Measurements from ENCODE around the gene ZSCAN25.
"Not testable (repeated sequence)": the region's sequence is repeated elsewhere in the genome, so short reads cannot be mapped to it uniquely, and the experiment has no call there.

Gene ZSCAN25

DNA sequence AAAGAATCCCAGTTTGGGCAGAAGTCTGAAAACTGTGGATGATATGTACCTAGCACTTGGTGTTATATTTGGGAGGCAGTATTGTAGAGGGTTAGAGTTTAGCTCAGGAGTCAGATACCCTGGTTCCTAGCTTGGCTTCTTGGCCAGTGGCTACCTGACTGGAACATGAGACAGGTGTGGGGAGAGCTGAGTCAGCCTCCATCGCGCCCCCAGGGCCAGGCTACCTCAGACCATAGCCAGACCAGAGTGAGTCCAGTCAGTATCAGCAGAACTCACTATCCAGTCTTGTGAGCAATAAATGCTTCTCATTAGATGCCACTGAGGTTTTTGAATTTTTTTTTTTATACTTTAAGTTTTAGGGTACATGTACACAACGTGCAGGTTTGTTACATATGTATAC lies 37.0 kb downstream of the ZSCAN25 start:
- FAIRE-seq (no peak), DNase-seq (ENCODE audit: insufficient read length) (no peak)
- no peak for TF ChIP-seq POLR2AphosphoS5 (IDR thresholded peaks at IDR 0.05; ENCODE audit: low read depth, low read length)

- FAIRE-seq, result not testable (repeated sequence)
These were observed 37.9 kb downstream of the ZSCAN25 start for GRCh38 chr7:99654626-99655025.

DNA sequence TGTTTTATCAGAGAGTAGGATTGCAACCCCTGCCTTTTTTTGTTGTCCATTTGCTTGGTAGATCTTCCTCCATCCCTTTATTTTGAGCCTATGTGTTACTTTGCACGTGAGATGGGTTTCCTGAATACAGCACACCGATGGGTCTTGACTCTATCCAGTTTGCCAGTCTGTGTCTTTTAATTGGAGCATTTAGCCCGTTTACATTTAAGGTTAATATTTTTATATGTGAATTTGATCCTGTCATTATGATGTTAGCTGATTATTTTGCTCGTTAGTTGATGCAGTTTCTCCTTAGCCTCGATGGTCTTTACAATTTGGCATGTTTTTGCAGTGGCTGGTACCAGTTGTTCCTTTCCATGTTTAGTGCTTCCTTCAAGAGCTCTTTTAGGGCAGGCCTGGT lies 41.1 kb downstream of the ZSCAN25 start:
- FAIRE-seq; DNase-seq (ENCODE audit: insufficient read length): not testable (repeated sequence)

More at GRCh38 chr7:99654626-99655025, 37.9 kb downstream of the ZSCAN25 start:
- not testable (repeated sequence) for DNase-seq (ENCODE audit: insufficient read length)

- FAIRE-seq, result no peak
- DNase-seq (ENCODE audit: insufficient read length), result no peak
- TF ChIP-seq POLR2AphosphoS5 (IDR thresholded peaks at IDR 0.05; ENCODE audit: low read depth, low read length) (no peak), TAF1 (IDR thresholded peaks at IDR 0.05; ENCODE audit: borderline replicate concordance, low read depth, low read length) (no peak), POLR2A (IDR thresholded peaks at IDR 0.05; ENCODE audit: low read depth, low read length) (no peak)
These were observed 48.7 kb downstream of the ZSCAN25 start for GRCh38 chr7:99665312-99666012.

DNA sequence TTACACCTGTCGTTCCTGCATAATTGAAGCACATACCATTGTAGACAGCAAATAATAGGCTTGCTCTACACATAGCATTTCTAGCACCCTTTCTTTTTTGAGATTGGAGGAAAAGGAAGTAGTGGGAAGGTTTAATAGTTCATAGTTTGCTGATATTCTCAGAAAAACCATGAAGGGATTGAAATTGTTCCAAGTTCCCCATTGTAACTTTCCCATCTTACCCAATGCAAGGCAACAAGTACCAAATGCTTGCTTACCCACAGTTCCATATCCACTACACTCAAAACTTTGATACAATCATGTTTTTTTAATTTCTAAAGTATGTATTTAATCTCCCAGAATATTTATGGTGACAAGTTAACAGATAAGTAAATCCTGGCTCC lies 49.3 kb downstream of the ZSCAN25 start:
- TF ChIP-seq TAF1 (IDR thresholded peaks at IDR 0.05; ENCODE audit: borderline replicate concordance, low read depth, low read length) (no peak), POLR2AphosphoS5 (IDR thresholded peaks at IDR 0.05; ENCODE audit: low read depth, low read length) (no peak), POLR2A (IDR thresholded peaks at IDR 0.05; ENCODE audit: low read depth, low read length) (no peak)
- DNase-seq (ENCODE audit: insufficient read length) (no peak), FAIRE-seq (no peak)

GRCh38 chr7:99667179-99667578 lies 50.4 kb downstream of the ZSCAN25 start:
- no peak for FAIRE-seq
- no peak for TF ChIP-seq TAF1 (IDR thresholded peaks at IDR 0.05; ENCODE audit: borderline replicate concordance, low read depth, low read length)
- TF ChIP-seq POLR2AphosphoS5 (IDR thresholded peaks at IDR 0.05; ENCODE audit: low read depth, low read length), result no peak
- TF ChIP-seq POLR2A (IDR thresholded peaks at IDR 0.05; ENCODE audit: low read depth, low read length), result no peak
- no peak for DNase-seq (ENCODE audit: insufficient read length)

- no peak for DNase-seq (ENCODE audit: insufficient read length)
- no peak for FAIRE-seq
- TF ChIP-seq POLR2AphosphoS5 (IDR thresholded peaks at IDR 0.05; ENCODE audit: low read depth, low read length) (no peak), TAF1 (IDR thresholded peaks at IDR 0.05; ENCODE audit: borderline replicate concordance, low read depth, low read length) (no peak), POLR2A (IDR thresholded peaks at IDR 0.05; ENCODE audit: low read depth, low read length) (no peak)
These were observed 51.8 kb downstream of the ZSCAN25 start for GRCh38 chr7:99668541-99668940.

DNA sequence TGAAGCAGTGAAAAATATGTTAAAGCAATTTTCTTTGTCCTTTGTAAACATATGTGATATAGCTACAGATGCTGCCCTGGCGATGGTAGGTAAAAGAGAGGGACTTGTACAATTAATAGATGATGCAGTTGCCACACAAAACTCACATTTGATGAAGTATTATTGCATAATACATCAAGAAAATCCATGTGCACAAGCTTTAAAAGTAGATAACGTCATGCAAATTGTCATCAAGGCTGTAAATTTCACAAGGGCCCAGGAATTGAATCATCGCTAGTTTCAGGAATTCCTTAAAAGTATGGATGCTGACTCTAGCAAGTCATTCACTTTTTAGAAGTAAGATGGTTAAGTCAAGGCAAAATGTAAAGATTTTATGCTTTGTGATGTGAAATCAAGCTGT lies 53.0 kb downstream of the ZSCAN25 start:
- TF ChIP-seq POLR2AphosphoS5 (IDR thresholded peaks at IDR 0.05; ENCODE audit: low read depth, low read length), result no peak
- TF ChIP-seq POLR2A (IDR thresholded peaks at IDR 0.05; ENCODE audit: low read depth, low read length), result no peak
- TF ChIP-seq TAF1 (IDR thresholded peaks at IDR 0.05; ENCODE audit: borderline replicate concordance, low read depth, low read length), result no peak
- FAIRE-seq (no peak), DNase-seq (ENCODE audit: insufficient read length) (no peak)

GRCh38 chr7:99672573-99672972 lies 55.8 kb downstream of the ZSCAN25 start:
- FAIRE-seq (no peak), DNase-seq (ENCODE audit: insufficient read length) (no peak)
- TF ChIP-seq TAF1 (IDR thresholded peaks at IDR 0.05; ENCODE audit: borderline replicate concordance, low read depth, low read length) (no peak), POLR2AphosphoS5 (IDR thresholded peaks at IDR 0.05; ENCODE audit: low read depth, low read length) (no peak), POLR2A (IDR thresholded peaks at IDR 0.05; ENCODE audit: low read depth, low read length) (no peak)

DNA sequence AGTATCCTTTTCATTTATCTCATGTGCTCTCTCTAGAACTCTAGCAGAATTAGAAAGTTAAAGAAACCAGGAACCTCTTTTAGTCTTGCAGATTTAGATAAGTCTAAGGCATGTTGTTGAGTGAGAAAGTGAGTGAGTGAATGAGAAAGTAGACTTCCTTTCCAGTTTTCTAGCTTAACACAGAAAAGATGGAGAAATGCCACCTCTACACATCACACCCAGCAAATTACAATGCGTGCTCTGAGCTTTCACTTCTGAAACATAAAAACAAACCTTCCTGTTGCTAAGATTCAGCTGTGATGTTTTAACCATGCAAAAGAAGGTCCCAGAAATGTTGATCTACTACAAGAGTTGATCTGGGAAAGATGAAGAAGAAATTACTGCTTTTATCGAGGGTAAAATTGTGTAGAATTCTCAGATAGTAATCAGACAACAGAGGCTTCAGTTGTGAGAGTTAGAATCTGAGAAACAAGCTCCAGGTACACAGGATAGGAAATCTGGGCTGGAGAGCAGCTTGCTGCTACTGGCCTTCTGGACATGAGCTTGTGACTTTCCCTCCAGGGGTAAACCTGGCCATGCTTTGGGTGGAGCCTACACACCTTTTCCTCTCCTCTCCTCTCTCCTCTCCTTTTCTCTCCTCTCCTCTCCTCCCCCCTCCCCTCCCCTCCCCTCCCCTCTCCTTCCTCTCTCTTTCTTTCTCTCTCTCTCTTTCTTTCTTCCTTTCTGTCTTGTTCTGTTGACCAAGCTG lies 58.4 kb downstream of the ZSCAN25 start:
- DNase-seq (ENCODE audit: insufficient read length) (no peak), FAIRE-seq (no peak)
- TF ChIP-seq POLR2AphosphoS5 (IDR thresholded peaks at IDR 0.05; ENCODE audit: low read depth, low read length) (no peak), POLR2A (IDR thresholded peaks at IDR 0.05; ENCODE audit: low read depth, low read length) (no peak), TAF1 (IDR thresholded peaks at IDR 0.05; ENCODE audit: borderline replicate concordance, low read depth, low read length) (no peak)

GRCh38 chr7:99677013-99677647 lies 60.4 kb downstream of the ZSCAN25 start:
- FAIRE-seq (no peak), DNase-seq (ENCODE audit: insufficient read length) (no peak)
- TF ChIP-seq POLR2A (IDR thresholded peaks at IDR 0.05; ENCODE audit: low read depth, low read length) (no peak), POLR2AphosphoS5 (IDR thresholded peaks at IDR 0.05; ENCODE audit: low read depth, low read length) (no peak), TAF1 (IDR thresholded peaks at IDR 0.05; ENCODE audit: borderline replicate concordance, low read depth, low read length) (no peak)

DNA sequence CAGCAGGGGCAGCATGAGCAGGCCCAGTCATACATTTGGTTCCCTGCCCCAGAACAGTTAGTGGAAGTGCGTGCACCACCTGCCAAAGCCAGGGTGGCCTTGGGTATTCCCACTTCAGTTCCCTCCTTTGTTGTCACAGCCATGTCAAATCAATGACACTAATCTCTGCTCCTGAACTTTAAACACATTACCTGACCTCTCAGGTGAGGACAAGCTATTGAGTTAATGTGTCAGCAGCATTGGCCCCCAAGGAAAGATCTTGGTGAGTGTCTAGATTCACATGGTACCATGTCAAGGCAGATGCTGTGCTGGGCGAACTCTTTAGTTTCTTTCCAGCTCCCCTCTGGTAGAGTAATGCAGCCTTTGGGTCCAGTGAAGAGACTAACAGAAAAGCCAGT lies 60.9 kb downstream of the ZSCAN25 start:
- TF ChIP-seq POLR2AphosphoS5 (IDR thresholded peaks at IDR 0.05; ENCODE audit: low read depth, low read length) (no peak), TAF1 (IDR thresholded peaks at IDR 0.05; ENCODE audit: borderline replicate concordance, low read depth, low read length) (no peak), POLR2A (IDR thresholded peaks at IDR 0.05; ENCODE audit: low read depth, low read length) (no peak)
- no peak for DNase-seq (ENCODE audit: insufficient read length)
- no peak for FAIRE-seq

Data from GM12892 (cell line).